LNCAP (cell line): ENCODE data around the gene LRRC53.

Experiments
- TF ChIP-seq, protein P1 (sequence below): fragments of 450-650 bp; IDR thresholded peaks from 2 replicates; pipeline ENCODE4 v1.5.1; 2017; ENCODE audit warnings: mild to moderate bottlenecking

Gene LRRC53

DNA sequence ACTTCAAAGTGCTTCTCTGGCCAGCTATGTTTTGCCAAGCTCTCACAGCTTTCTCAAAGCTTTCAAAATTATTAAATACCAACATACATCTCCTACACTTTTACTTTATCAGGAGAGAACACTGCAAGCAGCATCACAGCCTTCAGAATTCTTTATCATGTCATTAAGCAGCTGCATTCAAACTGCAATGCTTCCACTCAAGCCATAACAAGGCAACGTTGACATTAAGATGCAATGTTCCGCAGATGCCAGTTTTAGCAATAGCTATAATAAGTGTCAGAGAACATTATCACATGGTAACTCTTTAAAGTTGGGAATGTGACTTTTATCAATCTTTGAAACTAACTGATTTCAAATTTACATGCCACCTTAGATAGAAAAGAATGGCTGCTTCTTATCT is 91.9 kb downstream of the LRRC53 start:
- TF ChIP-seq, protein P1, sequence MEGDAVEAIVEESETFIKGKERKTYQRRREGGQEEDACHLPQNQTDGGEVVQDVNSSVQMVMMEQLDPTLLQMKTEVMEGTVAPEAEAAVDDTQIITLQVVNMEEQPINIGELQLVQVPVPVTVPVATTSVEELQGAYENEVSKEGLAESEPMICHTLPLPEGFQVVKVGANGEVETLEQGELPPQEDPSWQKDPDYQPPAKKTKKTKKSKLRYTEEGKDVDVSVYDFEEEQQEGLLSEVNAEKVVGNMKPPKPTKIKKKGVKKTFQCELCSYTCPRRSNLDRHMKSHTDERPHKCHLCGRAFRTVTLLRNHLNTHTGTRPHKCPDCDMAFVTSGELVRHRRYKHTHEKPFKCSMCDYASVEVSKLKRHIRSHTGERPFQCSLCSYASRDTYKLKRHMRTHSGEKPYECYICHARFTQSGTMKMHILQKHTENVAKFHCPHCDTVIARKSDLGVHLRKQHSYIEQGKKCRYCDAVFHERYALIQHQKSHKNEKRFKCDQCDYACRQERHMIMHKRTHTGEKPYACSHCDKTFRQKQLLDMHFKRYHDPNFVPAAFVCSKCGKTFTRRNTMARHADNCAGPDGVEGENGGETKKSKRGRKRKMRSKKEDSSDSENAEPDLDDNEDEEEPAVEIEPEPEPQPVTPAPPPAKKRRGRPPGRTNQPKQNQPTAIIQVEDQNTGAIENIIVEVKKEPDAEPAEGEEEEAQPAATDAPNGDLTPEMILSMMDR, result no peak
